ENCODE measurements around the gene ZNF624. TPM values are rescaled to one million over a fixed set of nuclear protein-coding genes. Genes with fewer than 3 reads are reported as not detected.
"Not testable (repeated sequence)": the region's sequence is repeated elsewhere in the genome, so short reads cannot be mapped to it uniquely, and the experiment has no call there.

Gene ZNF624
- total RNA-seq: 1.3 and 1.8 TPM in 2 replicates

DNA sequence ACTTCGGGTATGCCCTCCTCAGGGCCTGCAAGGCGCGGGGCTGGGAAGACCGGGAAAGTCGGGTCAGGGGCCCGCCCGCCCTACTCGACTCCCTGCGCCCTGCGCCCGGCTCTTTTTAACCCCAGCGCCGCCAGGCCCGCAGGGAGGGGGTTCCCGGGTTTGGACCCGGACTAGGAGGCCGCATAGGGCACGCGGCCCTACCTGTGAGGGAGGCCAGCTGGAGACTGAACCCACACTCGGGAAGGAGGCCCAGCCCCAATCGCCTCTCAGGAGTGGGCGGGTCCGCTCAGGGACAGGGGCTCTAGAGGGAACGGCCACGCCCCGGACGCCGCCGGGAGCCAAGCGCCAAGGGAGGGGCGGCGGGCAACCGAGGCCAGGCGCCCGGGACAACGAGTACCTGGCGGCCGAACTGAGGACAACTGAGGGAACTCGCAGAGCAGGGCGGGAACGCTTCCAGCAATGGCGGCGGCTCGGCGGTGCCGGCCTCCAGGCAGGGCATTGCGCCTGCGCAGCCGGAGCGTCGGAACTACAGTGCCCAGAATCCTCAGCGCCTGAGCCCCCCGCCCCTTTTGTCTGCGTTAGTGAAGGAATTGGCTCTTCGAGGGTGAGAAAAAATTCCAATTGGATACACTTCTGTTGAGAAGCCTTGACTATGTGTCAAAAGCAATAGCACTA lies at the start of gene ZNF624:
ZNF624 (minus strand) TSS at position 484 of the 675 bp plus-strand sequence.
- TF ChIP-seq, protein P1, sequence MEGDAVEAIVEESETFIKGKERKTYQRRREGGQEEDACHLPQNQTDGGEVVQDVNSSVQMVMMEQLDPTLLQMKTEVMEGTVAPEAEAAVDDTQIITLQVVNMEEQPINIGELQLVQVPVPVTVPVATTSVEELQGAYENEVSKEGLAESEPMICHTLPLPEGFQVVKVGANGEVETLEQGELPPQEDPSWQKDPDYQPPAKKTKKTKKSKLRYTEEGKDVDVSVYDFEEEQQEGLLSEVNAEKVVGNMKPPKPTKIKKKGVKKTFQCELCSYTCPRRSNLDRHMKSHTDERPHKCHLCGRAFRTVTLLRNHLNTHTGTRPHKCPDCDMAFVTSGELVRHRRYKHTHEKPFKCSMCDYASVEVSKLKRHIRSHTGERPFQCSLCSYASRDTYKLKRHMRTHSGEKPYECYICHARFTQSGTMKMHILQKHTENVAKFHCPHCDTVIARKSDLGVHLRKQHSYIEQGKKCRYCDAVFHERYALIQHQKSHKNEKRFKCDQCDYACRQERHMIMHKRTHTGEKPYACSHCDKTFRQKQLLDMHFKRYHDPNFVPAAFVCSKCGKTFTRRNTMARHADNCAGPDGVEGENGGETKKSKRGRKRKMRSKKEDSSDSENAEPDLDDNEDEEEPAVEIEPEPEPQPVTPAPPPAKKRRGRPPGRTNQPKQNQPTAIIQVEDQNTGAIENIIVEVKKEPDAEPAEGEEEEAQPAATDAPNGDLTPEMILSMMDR (conservative IDR thresholded peaks at IDR 0.05; ENCODE audit: low read depth, low read length): no peak
- peak; percentile 44 for DNase-seq (ENCODE audit: low read depth)
- H3K4me3 ChIP-seq (ENCODE audit: low read depth, low read length): peak within 1 kb of the TSS; percentile 86

DNA sequence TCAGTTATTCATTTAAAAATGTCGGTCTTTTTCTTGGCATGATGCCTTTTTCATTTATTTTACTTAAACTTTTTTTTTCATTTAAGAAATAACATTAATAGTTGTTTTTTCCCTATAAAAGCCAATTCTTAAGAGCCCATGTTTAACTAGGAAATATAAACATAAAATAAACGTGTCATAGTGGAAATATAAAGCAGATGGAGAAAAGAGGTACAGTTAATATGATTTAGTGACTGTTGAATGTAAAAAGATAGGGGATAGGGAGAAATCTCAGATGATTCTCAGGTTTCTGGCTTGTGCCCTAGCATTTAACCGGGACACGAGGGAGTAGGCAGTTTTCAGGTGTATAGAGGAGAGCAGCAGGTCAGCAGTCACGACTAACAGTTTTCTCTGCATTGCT lies 44.0 kb upstream of the ZNF624 start:
- DNase-seq (ENCODE audit: low read depth); H3K4me3 ChIP-seq (ENCODE audit: low read depth, low read length): not testable (repeated sequence)

DNA sequence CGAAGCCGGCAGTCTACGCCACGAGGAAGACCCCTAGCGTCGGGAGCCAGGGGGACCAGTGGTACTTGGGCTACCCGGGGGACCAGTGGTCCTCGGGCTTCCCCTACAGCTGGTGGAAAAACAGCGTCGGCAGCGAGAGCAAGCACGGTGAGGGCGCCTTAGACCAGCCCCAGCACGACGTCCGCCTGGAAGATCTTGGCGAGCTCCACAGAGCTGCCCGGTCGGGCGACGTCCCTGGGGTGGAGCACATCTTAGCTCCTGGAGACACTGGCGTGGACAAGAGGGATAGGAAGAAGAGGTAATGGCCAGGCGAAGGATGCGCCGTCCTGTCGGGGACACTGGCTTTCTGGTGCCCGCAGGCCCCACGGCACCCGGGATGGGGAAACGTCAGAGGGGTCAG lies 36.8 kb upstream of the ZNF624 start:
- H3K4me3 ChIP-seq (ENCODE audit: low read depth, low read length); DNase-seq (ENCODE audit: low read depth): not testable (repeated sequence)

DNA sequence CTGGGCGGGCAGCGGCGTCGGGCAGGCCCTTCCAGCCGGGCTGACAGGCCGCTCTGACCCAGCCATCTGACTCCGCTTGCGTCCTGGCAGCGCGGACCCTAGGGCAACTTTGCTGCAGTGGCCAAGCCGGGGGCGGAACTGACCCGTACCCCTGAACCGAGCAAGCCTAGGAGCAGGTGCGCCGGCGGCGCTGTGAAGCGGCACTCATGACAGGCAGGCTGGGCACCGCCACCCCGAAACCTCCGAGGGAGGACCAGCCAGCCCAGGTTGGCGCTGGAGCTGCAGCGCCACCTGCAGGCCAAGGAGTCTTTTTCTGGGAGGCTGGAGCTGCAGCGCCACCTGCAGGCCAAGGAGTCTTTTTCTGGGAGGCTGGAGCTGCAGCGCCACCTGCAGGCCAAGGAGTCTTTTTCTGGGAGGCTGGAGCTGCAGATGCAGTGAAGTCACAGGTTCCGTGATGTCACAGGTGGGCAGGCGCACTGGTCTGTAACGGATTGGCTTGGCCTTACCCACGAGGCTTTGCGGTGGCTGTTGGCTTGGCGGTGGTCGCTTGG lies 36.2 kb upstream of the ZNF624 start, which contains the start of gene CCDC144A:
CCDC144A (plus strand) TSS at position 511 of the 551 bp plus-strand sequence. CDS start 160 bp downstream, outside the sequence.
- TF ChIP-seq, protein P1 (conservative IDR thresholded peaks at IDR 0.05; ENCODE audit: low read depth, low read length): peak; percentile 47
- DNase-seq (ENCODE audit: low read depth); H3K4me3 ChIP-seq (ENCODE audit: low read depth, low read length): not testable (repeated sequence)

GRCh38 chr17:16687151-16687550 lies 33.5 kb upstream of the ZNF624 start:
- H3K4me3 ChIP-seq (ENCODE audit: low read depth, low read length); DNase-seq (ENCODE audit: low read depth): not testable (repeated sequence)

DNA sequence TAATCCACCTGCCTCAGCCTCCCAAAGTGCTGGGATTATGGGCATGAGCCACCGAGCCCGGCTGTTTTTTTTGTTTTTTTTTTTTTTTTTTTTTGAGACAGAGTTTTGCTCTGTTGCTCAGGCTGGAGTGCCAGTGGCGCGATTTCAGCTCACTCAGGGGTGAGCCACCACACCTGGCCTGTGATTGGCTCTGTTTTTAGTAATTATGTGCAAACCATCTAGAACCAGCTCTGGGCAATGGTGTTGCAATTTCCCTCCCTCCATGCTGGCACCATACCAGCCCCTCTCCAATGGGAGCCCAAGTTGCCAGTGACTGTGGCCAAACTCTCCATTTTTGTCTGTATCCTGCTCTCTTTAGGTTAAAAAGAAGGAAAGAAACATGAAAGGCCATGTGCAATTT lies 32.4 kb upstream of the ZNF624 start:
- DNase-seq (ENCODE audit: low read depth); H3K4me3 ChIP-seq (ENCODE audit: low read depth, low read length): not testable (repeated sequence)

DNA sequence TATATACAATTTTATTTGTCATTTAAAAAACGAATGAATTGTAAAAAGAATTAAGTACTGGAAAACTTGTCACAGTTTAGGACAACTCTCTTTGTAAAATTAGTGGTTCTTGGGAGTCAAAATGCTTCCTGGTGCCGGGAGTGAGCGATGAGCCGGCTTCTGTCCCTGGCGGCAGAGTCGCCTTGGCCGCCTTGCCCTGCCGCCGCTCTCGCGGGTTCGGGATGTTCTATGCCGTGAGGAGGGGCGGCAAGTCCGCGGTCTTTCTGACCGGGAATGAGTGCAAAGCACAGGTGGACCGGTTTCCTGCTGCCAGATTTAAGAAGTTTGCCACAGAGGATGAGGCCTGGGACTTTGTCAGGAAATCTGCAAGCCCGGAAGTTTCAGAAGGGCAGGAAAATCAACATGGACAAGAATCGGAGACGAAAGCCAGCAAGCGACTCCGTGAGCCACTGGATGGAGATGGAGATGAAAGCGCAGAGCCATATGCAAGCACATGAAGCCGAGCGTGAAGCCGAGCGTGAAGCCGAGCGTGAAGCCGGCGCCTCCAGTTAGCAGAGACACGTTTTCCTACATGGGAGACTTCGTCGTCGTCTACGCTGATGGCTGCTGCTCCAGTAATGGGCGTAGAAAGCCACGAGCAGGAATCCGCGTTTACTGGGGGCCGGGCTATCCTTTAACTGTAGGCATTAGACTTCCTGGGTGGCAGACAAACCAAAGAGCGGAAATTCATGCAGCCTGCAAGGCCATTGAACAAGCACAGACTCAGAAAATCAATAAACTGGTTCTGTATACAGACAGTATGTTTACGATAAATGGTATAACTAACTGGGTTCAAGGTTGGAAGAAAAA lies 29.9 kb upstream of the ZNF624 start:
- DNase-seq (ENCODE audit: low read depth); H3K4me3 ChIP-seq (ENCODE audit: low read depth, low read length): not testable (repeated sequence)

DNA sequence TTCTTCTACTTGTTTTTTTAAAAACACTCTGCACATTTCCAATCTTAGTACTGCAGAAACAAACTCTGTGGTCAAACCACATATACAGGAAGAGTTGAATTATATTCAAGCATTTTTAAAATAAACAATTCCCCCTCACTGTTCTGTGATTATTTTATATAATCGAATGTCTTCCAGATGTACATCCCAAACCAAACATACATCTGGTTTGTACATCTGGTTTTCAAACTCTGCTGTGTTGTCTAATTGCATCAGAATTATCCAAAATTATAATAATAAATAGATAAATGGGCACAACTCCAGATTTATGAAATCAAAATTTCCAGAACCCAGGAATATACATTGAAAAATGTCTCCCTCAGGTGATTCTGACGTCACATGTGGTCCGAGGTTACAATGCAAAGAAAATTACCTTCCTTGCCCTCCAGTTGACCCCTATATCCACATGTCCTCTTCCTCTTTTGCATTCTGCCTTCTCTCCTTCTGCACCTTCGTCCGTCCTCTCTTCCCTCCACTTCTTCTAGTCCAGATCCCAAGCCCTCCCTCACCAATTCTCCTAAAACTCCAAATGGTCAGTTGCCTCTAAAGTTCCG lies 23.1 kb upstream of the ZNF624 start:
- H3K4me3 ChIP-seq (ENCODE audit: low read depth, low read length): no peak overlapping the region
- no peak for DNase-seq (ENCODE audit: low read depth)
- TF ChIP-seq, protein P1 (conservative IDR thresholded peaks at IDR 0.05; ENCODE audit: low read depth, low read length): no peak

DNA sequence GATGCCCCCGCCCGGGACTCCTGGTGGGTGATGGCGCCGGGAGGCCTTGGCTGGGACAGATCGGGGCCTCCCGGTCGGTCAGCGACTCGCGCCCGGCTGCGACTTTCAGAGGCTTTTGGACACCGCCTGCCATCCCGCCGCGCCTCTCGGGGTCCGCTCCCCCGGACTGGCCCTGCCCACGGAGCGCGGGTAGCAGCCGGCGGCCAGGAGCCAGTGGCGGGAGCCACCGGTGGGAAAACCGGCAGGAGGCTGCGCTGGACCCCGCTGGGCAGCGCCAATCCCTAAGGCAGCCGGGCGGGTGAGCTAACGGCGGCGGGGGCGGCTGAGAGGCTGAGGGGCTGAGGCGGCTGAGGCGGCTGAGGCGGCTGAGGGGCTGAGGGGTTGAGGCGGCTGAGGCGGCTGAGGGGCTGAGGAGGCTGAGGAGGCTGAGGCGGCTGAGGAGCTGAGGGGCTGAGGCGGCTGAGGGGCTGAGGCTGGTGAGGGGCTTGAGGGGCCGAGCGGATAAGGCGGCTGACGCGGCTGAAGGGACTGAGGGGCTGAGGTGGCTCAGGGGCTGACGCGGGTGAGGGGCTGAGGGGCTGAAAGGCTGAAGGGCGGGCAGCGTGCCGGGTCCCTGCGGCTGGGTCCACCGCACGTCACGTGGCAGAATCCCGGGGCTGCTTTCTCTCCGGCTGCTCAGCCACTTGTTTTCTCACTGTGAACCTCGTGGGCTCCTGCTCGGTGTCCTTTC lies 13.4 kb upstream of the ZNF624 start:
- DNase-seq (ENCODE audit: low read depth): not testable (repeated sequence)
- peak overlapping the region; percentile 33 for H3K4me3 ChIP-seq (ENCODE audit: low read depth, low read length)

DNA sequence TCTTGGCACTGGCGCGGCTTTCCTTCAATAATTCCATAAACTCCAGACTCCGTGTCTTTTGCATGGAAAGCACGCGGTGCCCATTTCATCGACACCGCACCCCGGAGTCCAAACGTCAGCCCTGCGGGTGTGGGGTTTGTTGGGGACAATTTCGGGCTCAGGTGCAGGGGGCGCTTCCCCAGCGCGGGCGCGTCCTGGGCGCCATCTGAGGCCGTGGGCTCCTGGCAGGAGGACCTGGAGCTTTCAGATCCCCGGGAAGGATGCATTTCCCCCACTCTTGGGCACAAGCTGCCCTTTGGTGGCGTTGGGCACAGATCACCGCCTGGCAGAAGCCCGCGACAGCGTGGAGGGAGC lies 12.9 kb upstream of the ZNF624 start:
- H3K4me3 ChIP-seq (ENCODE audit: low read depth, low read length): peak overlapping the region; percentile 33

More for the DNA sequence above, 12.9 kb upstream of the ZNF624 start:
- DNase-seq (ENCODE audit: low read depth): not testable (repeated sequence)
